ENCODE data around the gene INO80.

Gene INO80

GRCh38 chr15:40957041-40957555 is 159.0 kb downstream of the INO80 start:
- Histone ChIP-seq H3K9ac (ENCODE audit: low read length) (no peak overlapping the region), H3K79me2 (ENCODE audit: insufficient read depth, low read length) (no peaks in the 10 kb centered on the region), H3K9me3 (ENCODE audit: low read length) (no peaks in the 10 kb centered on the region), H3K4me3 (ENCODE audit: low read depth, low read length, poor library complexity, severe bottlenecking) (no peak overlapping the region), H3K27ac (ENCODE audit: low read depth, low read length, poor library complexity, severe bottlenecking) (no peak overlapping the region), H4K20me1 (ENCODE audit: insufficient read depth, low read length) (no peaks in the 10 kb centered on the region), H3F3A (ENCODE audit: insufficient read depth, low read length) (no peaks in the 10 kb centered on the region), H3K9me2 (ENCODE audit: low read depth, low read length) (no peaks in the 10 kb centered on the region), H3K36me3 (ENCODE audit: insufficient read depth, low read length) (no peaks in the 10 kb centered on the region; the same call in 1 of the 2 replicates), H3K4me2 (ENCODE audit: low read length) (no peak overlapping the region), H3K4me1 (ENCODE audit: insufficient read depth, low read length, severe bottlenecking) (peaks cover 26% of the 10 kb centered on the region), H3K27me3 (ENCODE audit: insufficient read depth, low read length) (no peaks in the 10 kb centered on the region), H2AFZ (ENCODE audit: low read length) (no peak overlapping the region)
- TF ChIP-seq EZH2 (IDR thresholded peaks at IDR 0.05; ENCODE audit: borderline replicate concordance, low read length) (no peak), CTCF (IDR thresholded peaks at IDR 0.05; ENCODE audit: low read length) (no peak)

- H4K20me1 ChIP-seq (ENCODE audit: insufficient read depth, low read length): no peaks in the 10 kb centered on the region
- no peak overlapping the region for H3K4me2 ChIP-seq (ENCODE audit: low read length)
- no peak overlapping the region for H3K9ac ChIP-seq (ENCODE audit: low read length)
- H3K9me3 ChIP-seq (ENCODE audit: low read length): no peaks in the 10 kb centered on the region
- H3K27ac ChIP-seq (ENCODE audit: low read depth, low read length, poor library complexity, severe bottlenecking): no peak overlapping the region
- no peaks in the 10 kb centered on the region for H3K79me2 ChIP-seq (ENCODE audit: insufficient read depth, low read length)
- TF ChIP-seq EZH2 (IDR thresholded peaks at IDR 0.05; ENCODE audit: borderline replicate concordance, low read length) (no peak), CTCF (IDR thresholded peaks at IDR 0.05; ENCODE audit: low read length) (no peak)
- no peaks in the 10 kb centered on the region; the same call in 1 of the 2 replicates for H3K36me3 ChIP-seq (ENCODE audit: insufficient read depth, low read length)
- H3F3A ChIP-seq (ENCODE audit: insufficient read depth, low read length): no peaks in the 10 kb centered on the region
- H3K4me3 ChIP-seq (ENCODE audit: low read depth, low read length, poor library complexity, severe bottlenecking): no peak overlapping the region
- no peak overlapping the region for H2AFZ ChIP-seq (ENCODE audit: low read length)
- no peaks in the 10 kb centered on the region for H3K27me3 ChIP-seq (ENCODE audit: insufficient read depth, low read length)
- H3K4me1 ChIP-seq (ENCODE audit: insufficient read depth, low read length, severe bottlenecking): peaks cover 28% of the 10 kb centered on the region
- H3K9me2 ChIP-seq (ENCODE audit: low read depth, low read length): no peaks in the 10 kb centered on the region
Observed at GRCh38 chr15:40956541-40956982, 159.5 kb downstream of the INO80 start.

GRCh38 chr15:40955930-40956540 is 160.0 kb downstream of the INO80 start:
- Histone ChIP-seq H3K4me3 (ENCODE audit: low read depth, low read length, poor library complexity, severe bottlenecking) (no peak overlapping the region), H3K9ac (ENCODE audit: low read length) (no peak overlapping the region), H3K27me3 (ENCODE audit: insufficient read depth, low read length) (no peaks in the 10 kb centered on the region), H3K9me3 (ENCODE audit: low read length) (no peaks in the 10 kb centered on the region), H3K9me2 (ENCODE audit: low read depth, low read length) (no peaks in the 10 kb centered on the region), H4K20me1 (ENCODE audit: insufficient read depth, low read length) (no peaks in the 10 kb centered on the region), H3K4me2 (ENCODE audit: low read length) (no peak overlapping the region), H3K4me1 (ENCODE audit: insufficient read depth, low read length, severe bottlenecking) (peaks cover 28% of the 10 kb centered on the region), H3K79me2 (ENCODE audit: insufficient read depth, low read length) (no peaks in the 10 kb centered on the region), H3F3A (ENCODE audit: insufficient read depth, low read length) (no peaks in the 10 kb centered on the region), H2AFZ (ENCODE audit: low read length) (no peak overlapping the region), H3K36me3 (ENCODE audit: insufficient read depth, low read length) (no peaks in the 10 kb centered on the region; the same call in 1 of the 2 replicates), H3K27ac (ENCODE audit: low read depth, low read length, poor library complexity, severe bottlenecking) (no peak overlapping the region)
- TF ChIP-seq CTCF (IDR thresholded peaks at IDR 0.05; ENCODE audit: low read length) (no peak), EZH2 (IDR thresholded peaks at IDR 0.05; ENCODE audit: borderline replicate concordance, low read length) (no peak)

Data from OCI-LY1 (cell line).